DND-41 (cell line): ENCODE measurements around the gene MLF1.

Experiments used
- ATAC-seq: fragments of 200-7000 bp; cut with Tn5 transposase; 3 replicates; pipeline ENCODE4 v1.9.1; 2021; ENCODE audit warnings: low read depth; ENCODE audit not compliant: insufficient read depth
- DNase-seq: peaks from one replicate; pipeline ENCODE4 v3.0.0-alpha.2; 2020
- H2AFZ ChIP-seq: 2 replicates; pipeline ENCODE4 v1.6.0; 2012; ENCODE audit warnings: low read depth, low read length
- H3K27ac ChIP-seq: 2 replicates; pipeline ENCODE4 v1.5.1; 2012; ENCODE audit warnings: low read length, inconsistent platforms
- H3K27me3 ChIP-seq: fragments of 200-600 bp; sonication (generic); 2 replicates; pipeline ENCODE4 v1.6.0; 2012; ENCODE audit warnings: low read length, mild to moderate bottlenecking, inconsistent platforms; ENCODE audit not compliant: insufficient read depth, poor library complexity
- H3K36me3 ChIP-seq: 2 replicates; pipeline ENCODE4 v1.5.1; 2012; ENCODE audit warnings: low read length, inconsistent platforms; ENCODE audit not compliant: insufficient read depth
- H3K4me1 ChIP-seq: 2 replicates; pipeline ENCODE4 v1.5.1; 2012; ENCODE audit warnings: mild to moderate bottlenecking, low read length; ENCODE audit not compliant: insufficient read depth
- H3K4me2 ChIP-seq: 2 replicates; pipeline ENCODE4 v1.6.0; 2012; ENCODE audit warnings: mild to moderate bottlenecking, moderate library complexity, low read length, inconsistent platforms; ENCODE audit not compliant: insufficient read depth
- H3K4me3 ChIP-seq, 2 experiments: fragments of 200-600 bp in 1 of 2; shearing (Covaris generic) in 1 of 2; 2 replicates each; pipeline ENCODE4 v1.5.1; 2012 to 2016; ENCODE audit warnings: inconsistent platforms in 2 of 2, low read length in 2 of 2, mild to moderate bottlenecking in 2 of 2, low read depth in 1 of 2, moderate library complexity in 1 of 2
- H3K79me2 ChIP-seq: 2 replicates; pipeline ENCODE4 v1.6.0; 2012; ENCODE audit warnings: low read length, inconsistent platforms; ENCODE audit not compliant: insufficient read depth
- H3K9ac ChIP-seq: 2 replicates; pipeline ENCODE4 v1.6.0; 2012; ENCODE audit warnings: low read depth, mild to moderate bottlenecking, inconsistent platforms, low read length, moderate library complexity
- H3K9me3 ChIP-seq: 2 replicates; pipeline ENCODE4 v1.5.1; 2012; ENCODE audit warnings: low read length, moderate library complexity, mild to moderate bottlenecking, inconsistent platforms; ENCODE audit not compliant: insufficient read depth, severe bottlenecking
- H4K20me1 ChIP-seq: 2 replicates; pipeline ENCODE4 v1.6.0; 2012; ENCODE audit warnings: low read length; ENCODE audit not compliant: insufficient read depth
- CTCF ChIP-seq: IDR thresholded peaks from 2 replicates; pipeline ENCODE4 v1.5.1; 2012; ENCODE audit warnings: borderline replicate concordance, low read length, moderate library complexity, mild to moderate bottlenecking; ENCODE audit not compliant: poor library complexity, severe bottlenecking; ENCODE audit errors: extremely low read depth
- EZH2 ChIP-seq: IDR thresholded peaks from 3 replicates; pipeline ENCODE4 v1.6.1; 2012; ENCODE audit warnings: borderline replicate concordance, low read depth, mild to moderate bottlenecking, moderate library complexity, low read length, inconsistent platforms; ENCODE audit not compliant: severe bottlenecking

Gene MLF1

GRCh38 chr3:158652463-158652862, 81.5 kb downstream of the MLF1 start:
- DNase-seq: no peak
- ATAC-seq: no peak
- no peak overlapping the region for H3K4me2 ChIP-seq
- TF ChIP-seq EZH2 (no peak), CTCF (no peak)
- H3K27me3 ChIP-seq: no peaks in the 10 kb centered on the region
- H3K9ac ChIP-seq: no peak overlapping the region
- no peak overlapping the region for H3K4me3 ChIP-seq
- H3K9me3 ChIP-seq: no peaks in the 10 kb centered on the region
- no peaks in the 10 kb centered on the region; the same call in 1 of the 2 replicates for H4K20me1 ChIP-seq
- peaks cover 12% of the 10 kb centered on the region; the same call in 1 of the 2 replicates for H3K79me2 ChIP-seq
- H3K27ac ChIP-seq: no peak overlapping the region
- no peak overlapping the region for H2AFZ ChIP-seq
- H3K36me3 ChIP-seq: peaks cover 75% of the 10 kb centered on the region
- no peaks in the 10 kb centered on the region for H3K4me1 ChIP-seq
